Activated naive CD4-positive, alpha-beta T cell treated with anti-CD3 and anti-CD28 coated beads, Interleukin-2, amount 50 U/mL, for 72 hours (primary cell): ENCODE measurements around the gene STX5. TPM values are rescaled to one million over a fixed set of nuclear protein-coding genes. Genes with fewer than 3 reads are reported as not detected.
"Not testable (repeated sequence)": the region's sequence is repeated elsewhere in the genome, so short reads cannot be mapped to it uniquely, and the experiment has no call there.

Experiments used
- ATAC-seq, 2 donors: fragments of 150-1000 bp; cut with Tn5 transposase; 2 replicates each; pipeline ENCODE4 v1.10.0; 2021; ENCODE audit warnings: mild to moderate bottlenecking in 2 of 2, moderate library complexity in 2 of 2
- DNase-seq, 2 donors: peaks; one replicate each; pipeline ENCODE4 v3.0.0; 2021 to 2022; ENCODE audit warnings: low spot score in 2 of 2
- H3K27ac Mint-ChIP-seq, 2 donors: one replicate each; pipeline ENCODE4 v1.8.0; 2022; ENCODE audit warnings: mild to moderate bottlenecking in 2 of 2, mixed read lengths in 2 of 2
- H3K36me3 Mint-ChIP-seq, 2 donors: one replicate each; pipeline ENCODE4 v1.8.0; 2022; ENCODE audit warnings: mixed read lengths in 2 of 2
- H3K9me3 Mint-ChIP-seq, 2 donors: one replicate each; pipeline ENCODE4 v1.8.0; 2022; ENCODE audit warnings: mixed read lengths in 2 of 2
- total RNA-seq, 2 donors: library from RNA; stranded (reverse); gene quantifications; one replicate each; pipeline ENCODE4 v1.2.3, GENCODE V29; 2022

Gene STX5
- total RNA-seq, 2 donors from 2014 or later = 23.0 to 61.3 TPM

DNA sequence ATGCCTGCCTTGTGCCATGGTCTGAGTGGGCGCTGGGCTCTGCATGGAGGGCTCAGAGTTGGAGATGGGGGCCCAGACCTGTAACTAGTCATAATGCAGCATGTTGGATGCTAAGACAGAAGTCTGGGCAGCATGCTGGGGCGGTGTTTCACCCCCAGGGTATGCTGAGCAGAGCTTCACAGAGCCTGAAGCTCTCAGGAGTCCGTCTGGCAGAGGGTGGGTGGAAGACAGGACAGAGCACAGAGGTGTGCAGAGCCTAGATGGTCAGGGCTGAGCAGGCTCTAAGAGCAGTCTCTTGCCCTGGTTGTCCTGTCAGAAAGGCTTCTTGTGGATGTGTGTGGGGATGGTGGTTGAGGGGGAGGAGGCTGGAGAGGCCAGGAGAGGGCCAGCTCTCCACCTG, 53.4 kb downstream of the STX5 start:
- no peak for DNase-seq
- Mint-ChIP-seq H3K27ac (peak overlapping the region; percentile 79 to 93), H3K36me3 (peaks cover 16 to 17% of the 10 kb centered on the region in 2 donors), H3K9me3 (no peaks in the 10 kb centered on the region)
- ATAC-seq = peak in 1 of 2 donors; percentile 9

DNA sequence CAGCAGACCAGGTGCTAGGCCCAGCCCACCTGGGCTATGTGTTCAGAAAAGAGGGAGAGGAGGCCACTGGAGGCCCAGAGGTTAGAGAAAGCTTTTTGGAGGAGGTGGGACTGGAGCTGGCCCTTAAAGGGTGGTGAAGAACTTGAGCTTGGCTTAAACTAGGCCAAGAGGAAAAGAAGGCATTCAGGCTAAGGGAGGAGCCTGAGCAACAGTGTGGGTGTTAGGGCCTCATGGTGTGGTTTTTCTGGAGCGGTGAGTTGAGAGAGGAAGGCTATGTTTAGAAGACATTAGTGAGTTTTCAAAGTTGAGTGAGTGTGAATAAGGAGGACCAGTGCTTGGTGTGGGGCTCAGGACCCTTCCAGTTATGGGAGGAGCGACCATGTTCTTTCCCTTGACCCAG, 54.5 kb downstream of the STX5 start:
- Mint-ChIP-seq H3K36me3 (peaks cover 11 to 17% of the 10 kb centered on the region in 2 donors), H3K27ac (peak overlapping the region; percentile 79 to 94), H3K9me3 (no peaks in the 10 kb centered on the region)
- ATAC-seq (peak in 1 of 2 donors; percentile 32), DNase-seq (no peak)

DNA sequence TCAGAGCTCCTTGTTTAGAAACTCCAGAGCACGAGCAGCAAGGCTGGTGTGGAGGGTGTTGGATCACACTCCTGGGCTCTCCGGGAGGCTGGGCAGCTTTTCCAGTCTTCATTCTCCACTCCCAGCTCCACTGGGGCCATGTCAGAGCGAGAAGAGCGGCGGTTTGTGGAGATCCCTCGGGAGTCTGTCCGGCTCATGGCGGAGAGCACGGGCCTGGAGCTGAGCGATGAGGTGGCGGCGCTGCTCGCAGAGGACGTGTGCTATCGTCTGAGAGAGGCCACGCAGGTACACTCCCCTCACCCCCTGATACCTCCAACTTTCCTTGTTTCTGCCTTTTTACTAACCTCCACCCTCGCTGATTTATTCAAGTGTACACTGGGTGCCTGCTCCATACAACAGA, 56.2 kb downstream of the STX5 start:
- DNase-seq (no peak), ATAC-seq (no peak)
- H3K27ac Mint-ChIP-seq = peak overlapping the region; percentile 39 to 85
- no peaks in the 10 kb centered on the region for H3K9me3 Mint-ChIP-seq
- H3K36me3 Mint-ChIP-seq = peaks cover 11 to 17% of the 10 kb centered on the region in 2 donors

DNA sequence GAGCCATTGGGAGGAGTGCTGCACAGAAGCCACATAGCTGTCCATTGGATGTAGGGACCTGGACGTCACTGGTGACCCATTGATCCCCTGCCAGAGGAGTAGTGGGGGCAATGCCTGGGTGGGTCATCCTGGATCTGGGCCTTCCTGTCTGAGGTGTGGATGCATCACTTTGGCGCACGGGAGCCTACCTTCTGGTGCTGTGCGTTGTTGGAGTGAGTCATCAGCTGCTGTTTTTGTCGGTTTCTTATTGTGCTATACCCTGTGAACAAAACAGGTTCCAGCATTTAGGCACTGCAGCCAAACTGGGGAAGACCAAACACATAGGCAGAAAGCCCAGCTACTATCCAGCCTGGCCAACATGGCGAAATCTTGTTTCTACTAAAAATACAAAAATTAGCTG, 57.4 kb downstream of the STX5 start:
- Mint-ChIP-seq H3K27ac (no peak overlapping the region), H3K9me3 (no peaks in the 10 kb centered on the region), H3K36me3 (peaks cover 11 to 17% of the 10 kb centered on the region in 2 donors)
- ATAC-seq (no peak), DNase-seq (no peak)

DNA sequence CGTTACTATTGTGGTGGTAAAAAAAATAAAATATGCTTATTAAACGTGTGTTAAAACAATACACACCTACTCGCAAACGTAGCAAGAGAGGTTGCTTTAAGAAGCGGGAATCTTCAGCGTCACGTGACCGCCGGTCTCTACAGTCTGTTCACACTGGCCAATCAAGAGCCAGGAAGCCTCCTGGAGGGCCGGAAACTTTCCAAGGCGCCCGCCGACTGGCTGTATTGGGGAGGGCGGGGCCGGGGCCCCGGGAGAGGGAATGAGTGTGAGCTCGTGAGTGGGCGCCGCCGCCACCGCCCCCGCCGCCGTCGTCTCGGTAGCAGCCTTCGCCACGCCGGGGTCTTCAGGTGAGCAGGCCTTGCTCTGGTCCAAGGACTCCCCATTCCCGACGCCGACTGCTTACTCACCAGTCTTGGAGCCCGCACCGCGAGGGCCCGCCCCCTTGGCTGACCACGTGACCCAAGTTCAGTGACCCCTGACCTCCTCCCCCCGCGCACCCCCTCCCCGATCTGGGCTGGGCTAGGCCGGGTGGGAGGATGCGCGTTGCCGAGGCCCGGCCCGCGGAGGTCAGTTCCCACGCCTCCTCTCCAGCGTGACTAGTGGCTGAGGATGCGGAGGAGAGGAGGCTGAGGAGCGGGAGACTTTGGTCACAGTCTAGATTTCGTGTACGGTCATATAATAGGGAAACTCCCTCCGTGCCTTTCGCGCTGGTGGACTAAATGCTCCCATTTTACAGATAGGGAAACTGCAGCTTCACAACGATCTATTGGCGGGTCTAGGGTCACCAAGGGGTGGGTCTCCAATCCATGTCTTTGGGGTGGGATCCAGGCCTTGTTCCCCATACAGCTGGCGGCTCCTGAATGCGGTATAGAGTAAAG, 60.5 kb downstream of the STX5 start, which contains the start of gene TAF6L:
Gene TAF6L (plus strand): TSS at position 253 of the 878 bp plus-strand sequence. CDS start 4,388 bp downstream, outside the sequence.
- no peaks in the 10 kb centered on the region for H3K9me3 Mint-ChIP-seq
- DNase-seq (peak; percentile 94 to 98), ATAC-seq (peak; percentile 92 to 94)
- peaks cover 4 to 11% of the 10 kb centered on the region in 2 donors for H3K36me3 Mint-ChIP-seq
- peak within 1 kb of the TSS; percentile 87 to 92 for H3K27ac Mint-ChIP-seq

DNA sequence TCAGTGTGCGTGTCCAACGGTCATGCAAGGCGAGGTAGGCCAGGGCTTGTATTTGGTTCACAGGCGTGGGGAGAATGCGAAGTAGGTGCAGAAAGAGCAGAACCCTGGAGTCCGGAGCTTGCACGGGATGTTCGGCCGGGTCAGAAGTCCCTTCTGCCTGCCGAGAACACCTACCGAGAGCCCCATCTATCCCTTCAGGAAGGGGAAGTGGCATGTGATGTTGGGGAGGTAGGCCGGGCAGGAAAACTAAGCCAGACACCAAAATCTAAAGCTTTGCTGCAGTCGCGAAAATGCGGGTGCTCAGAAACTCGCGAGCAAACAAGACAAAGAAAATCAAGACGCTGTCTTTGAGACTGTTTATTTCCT, 61.1 kb downstream of the STX5 start:
- peak in 1 of 2 donors; percentile 30 for DNase-seq
- Mint-ChIP-seq H3K9me3 (no peaks in the 10 kb centered on the region), H3K36me3 (peaks cover 4 to 5% of the 10 kb centered on the region in 2 donors), H3K27ac (peak overlapping the region; percentile 87 to 92)
- no peak for ATAC-seq

DNA sequence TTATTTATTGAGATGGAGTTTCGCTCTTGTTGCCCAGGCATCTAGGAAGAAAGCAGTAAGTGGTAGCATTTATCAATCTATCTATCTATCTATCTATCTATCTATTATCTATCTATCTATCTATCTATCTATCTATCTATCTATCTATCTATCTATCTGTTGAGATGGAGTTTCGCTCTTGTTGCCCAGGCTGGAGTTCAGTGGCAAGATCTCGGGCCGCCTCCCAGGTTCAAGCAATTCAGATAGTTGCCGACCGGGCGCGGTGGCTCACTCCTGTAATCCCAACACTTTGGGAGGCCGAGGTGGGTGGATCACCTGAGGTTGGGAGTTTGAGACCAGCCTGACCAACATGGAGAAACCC, 71.0 kb downstream of the STX5 start:
- not testable (repeated sequence) for DNase-seq, H3K9me3 Mint-ChIP-seq
- Mint-ChIP-seq H3K36me3 (peaks cover 14% of the 10 kb centered on the region in 2 donors), H3K27ac (peak overlapping the region; percentile 91 to 92)
- ATAC-seq = peak; percentile 1 to 5

DNA sequence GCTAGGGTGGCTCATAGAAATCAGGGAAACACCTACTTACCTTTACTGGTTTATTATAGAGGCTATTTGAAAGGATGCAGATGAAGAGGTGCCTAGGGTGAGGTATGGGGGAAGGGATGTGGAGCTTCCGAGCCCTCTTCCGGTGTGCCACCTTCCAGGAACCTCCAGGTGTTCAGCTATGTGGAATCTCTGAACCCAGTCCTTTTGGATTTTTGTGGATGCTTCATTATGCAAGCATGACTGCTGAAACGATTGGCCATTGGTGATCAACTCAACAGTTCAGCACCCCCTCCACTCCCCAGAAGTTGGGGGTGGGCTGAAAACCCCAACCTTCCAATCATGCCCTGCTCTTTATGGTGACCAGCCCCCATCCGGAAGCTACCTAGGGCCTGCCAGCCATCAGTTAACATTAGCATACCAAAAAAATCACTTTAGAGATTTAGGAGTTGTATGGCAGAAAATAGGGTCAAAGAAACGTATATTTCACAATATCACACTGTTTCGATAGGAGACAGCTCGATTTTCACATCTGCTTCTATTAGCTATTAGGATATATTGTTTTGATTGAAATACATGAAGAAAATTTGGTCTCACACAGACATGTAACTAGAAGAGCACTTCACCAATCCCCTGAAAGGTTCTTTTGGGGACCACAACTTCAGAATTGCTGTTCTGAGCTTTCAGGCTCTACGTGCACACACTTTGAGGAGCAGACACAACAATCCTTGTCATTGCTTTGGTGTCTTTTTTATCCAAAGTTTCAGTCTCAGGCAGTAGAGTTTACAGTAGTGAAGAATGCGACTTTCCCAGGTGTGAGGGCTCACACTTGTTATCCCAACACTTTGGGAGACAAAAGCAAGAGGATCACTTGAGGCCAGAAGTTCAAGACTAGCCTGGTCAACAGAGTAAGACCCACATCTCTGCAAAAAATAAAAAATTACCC, 73.7 kb downstream of the STX5 start:
- no peaks in the 10 kb centered on the region for H3K9me3 Mint-ChIP-seq
- DNase-seq (no peak), ATAC-seq (no peak)
- H3K27ac Mint-ChIP-seq = no peak overlapping the region
- H3K36me3 Mint-ChIP-seq = peaks cover 14% of the 10 kb centered on the region in 2 donors

Other genes with a start within 250 kb of the STX5 start
- gene TUT1, start 240.5 kb downstream of the STX5 start, total RNA-seq = 10 to 100 TPM; 31.8 to 34.9 TPM
- 100 to 1,000 TPM; 180 to 259 TPM for gene MTA2, start 230.2 kb downstream of the STX5 start, total RNA-seq
- 100 to 1,000 TPM; 104 to 141 TPM for gene EML3, start 219.3 kb downstream of the STX5 start, total RNA-seq
- 1 to 10 TPM; 1.1 to 1.9 TPM for gene ROM1, start 218.8 kb downstream of the STX5 start, total RNA-seq
- 10 to 100 TPM; 69.6 to 79.5 TPM for gene B3GAT3, start 210.1 kb downstream of the STX5 start, total RNA-seq
- gene GANAB, start 185.4 kb downstream of the STX5 start, total RNA-seq = 100 to 1,000 TPM; 187 to 241 TPM
- gene INTS5, start 178.7 kb downstream of the STX5 start, total RNA-seq = 10 to 100 TPM; 11.8 to 32.5 TPM
- gene C11orf98, start 166.8 kb downstream of the STX5 start, total RNA-seq = 100 to 1,000 TPM in 1 of 2 donors, 10 to 100 TPM in 1; 62.0 to 103 TPM
- gene CSKMT, start 166.7 kb downstream of the STX5 start, total RNA-seq = 10 to 100 TPM; 20.7 to 34.4 TPM
- 1 to 10 TPM in 1 of 2 donors, under 1 TPM in 1; 0.87 to 4.7 TPM for gene UQCC3, start 160.4 kb downstream of the STX5 start, total RNA-seq
- gene LBHD1, start 159.8 kb downstream of the STX5 start, total RNA-seq = 10 to 100 TPM; 16.6 to 24.3 TPM
- gene UBXN1, start 153.0 kb downstream of the STX5 start, total RNA-seq = 100 to 1,000 TPM in 1 of 2 donors, 10 to 100 TPM in 1; 97.2 to 129 TPM
- gene LRRN4CL, start 142.5 kb downstream of the STX5 start, total RNA-seq = under 1 TPM; 0.48 to 0.49 TPM
- gene BSCL2, start 124.6 kb downstream of the STX5 start, total RNA-seq = 10 to 100 TPM; 28.8 to 42.6 TPM
- gene GNG3, start 124.4 kb downstream of the STX5 start, total RNA-seq = not detected
- gene HNRNPUL2, start 104.6 kb downstream of the STX5 start, total RNA-seq = 10 to 100 TPM; 54.4 to 63.2 TPM
- 10 to 100 TPM; 55.6 to 68.9 TPM for gene TTC9C, start 103.6 kb downstream of the STX5 start, total RNA-seq
- gene ZBTB3, start 77.9 kb downstream of the STX5 start, total RNA-seq = 10 to 100 TPM in 1 of 2 donors, 1 to 10 TPM in 1; 7.8 to 23.9 TPM
- gene POLR2G, start 70.5 kb downstream of the STX5 start, total RNA-seq = 100 to 1,000 TPM; 116 to 172 TPM
- 10 to 100 TPM; 16.7 to 32.2 TPM for gene TAF6L, start 60.7 kb downstream of the STX5 start, total RNA-seq
- gene TMEM179B, start 44.6 kb downstream of the STX5 start, total RNA-seq = 10 to 100 TPM; 19.5 to 20.9 TPM
- 10 to 100 TPM in 1 of 2 donors, 1 to 10 TPM in 1; 8.9 to 11.3 TPM for gene TMEM223, start 40.0 kb downstream of the STX5 start, total RNA-seq
- 100 to 1,000 TPM; 104 to 132 TPM for gene NXF1, start 26.6 kb downstream of the STX5 start, total RNA-seq
- gene TEX54, start 790 bp upstream of the STX5 start, total RNA-seq = under 1 TPM in 1 of 2 donors, not detected in 1; 0.70 TPM
- 100 to 1,000 TPM in 1 of 2 donors, 10 to 100 TPM in 1; 87.2 to 105 TPM for gene WDR74, start 7.5 kb upstream of the STX5 start, total RNA-seq
- gene SLC3A2, start 48.8 kb upstream of the STX5 start, total RNA-seq = 100 to 1,000 TPM; 295 to 308 TPM
- gene CHRM1, start 89.3 kb upstream of the STX5 start, total RNA-seq = not detected
- gene SLC22A6, start 152.9 kb upstream of the STX5 start, total RNA-seq = not detected
- not detected for gene SLC22A8, start 183.8 kb upstream of the STX5 start, total RNA-seq